ENCODE data around the gene AOX1. TPM values are rescaled to one million over a fixed set of nuclear protein-coding genes. Genes with fewer than 3 reads are reported as not detected.

The AOX1 gene
- total and polyA plus RNA-seq, 2 donors (not counting 1 experiment from before 2014, with no cell fraction given) = 0.18 TPM; not detected in 1

GRCh38 chr2:200658278-200658864 lies 72.6 kb downstream of the AOX1 start:
- ChIA-PET POLR2A (no interaction called here), CTCF (no interaction called here)
- no peak overlapping the region for H3K4me2 ChIP-seq (replicated peaks; ENCODE audit: low read depth, low read length, poor library complexity, severe bottlenecking)
- H3K79me2 ChIP-seq (ENCODE audit: control insufficient read depth, insufficient read depth, low read length) = no peaks in the 10 kb centered on the region
- no peak overlapping the region for H3K9ac ChIP-seq (ENCODE audit: low read length)
- Mint-ChIP-seq H3K27ac (no peak overlapping the region), H3K4me1 (no peaks in the 10 kb centered on the region), H3K27me3 (peaks cover 11% of the 10 kb centered on the region), H3K4me3 (no peak overlapping the region), H3K9me3 (ENCODE audit: insufficient read depth) (no peaks in the 10 kb centered on the region)
- no peak overlapping the region for H3K4me3 ChIP-seq (ENCODE audit: control extremely low read depth in 1 of 5, extremely low read depth in 1 of 5, insufficient read depth in 1 of 5, low read depth in 2 of 5, low read length in 4 of 5)
- no peak for DNase-seq
- no peaks in the 10 kb centered on the region for H3K9me3 ChIP-seq (ENCODE audit: control extremely low read depth in 1 of 3, control insufficient read depth in 2 of 3, insufficient read depth in 1 of 3, low read length in 2 of 3)
- H3K27me3 ChIP-seq (replicated peaks in 1 of 4; ENCODE audit: control extremely low read depth in 1 of 4, control insufficient read depth in 3 of 4, insufficient read depth in 4 of 4, low read length in 3 of 4) = no peaks in the 10 kb centered on the region
- TF ChIP-seq CTCF (IDR thresholded peaks at IDR 0.05) (no peak), EZH2 (IDR thresholded peaks at IDR 0.05; ENCODE audit: borderline replicate concordance, insufficient read depth, low read depth, low read length, poor library complexity, severe bottlenecking) (no peak)
- H2AFZ ChIP-seq (ENCODE audit: insufficient read depth, low read depth, low read length, poor library complexity, severe bottlenecking) = no peak overlapping the region
- no peak overlapping the region for H3K27ac ChIP-seq (ENCODE audit: low read length in 2 of 2)
- no peaks in the 10 kb centered on the region for H4K20me1 ChIP-seq (ENCODE audit: control insufficient read depth, insufficient read depth, low read length, poor library complexity, severe bottlenecking)
- intact Hi-C loops (cut with micrococcal nuclease) = no loop called here
- H3K4me1 ChIP-seq (ENCODE audit: control insufficient read depth in 2 of 2, insufficient read depth in 2 of 2, low read length in 2 of 2) = no peaks in the 10 kb centered on the region
- H3K36me3 ChIP-seq (replicated peaks in 1 of 2; ENCODE audit: control extremely low read depth in 1 of 2, control insufficient read depth in 1 of 2, extremely low read depth in 1 of 2, insufficient read depth in 2 of 2, low read length in 1 of 2) = no peaks in the 10 kb centered on the region
- ATAC-seq (ENCODE audit: low read depth) = no peak
- WGBS (ENCODE audit: insufficient coverage) = 100% methylated on average over 1 of the region's 5 CpGs

- Histone ChIP-seq H3K27ac (ENCODE audit: low read length in 2 of 2) (no peak overlapping the region), H3K79me2 (ENCODE audit: control insufficient read depth, insufficient read depth, low read length) (no peaks in the 10 kb centered on the region), H3K9ac (ENCODE audit: low read length) (no peak overlapping the region), H3K4me2 (replicated peaks; ENCODE audit: low read depth, low read length, poor library complexity, severe bottlenecking) (no peak overlapping the region), H3K4me1 (ENCODE audit: control insufficient read depth in 2 of 2, insufficient read depth in 2 of 2, low read length in 2 of 2) (no peaks in the 10 kb centered on the region), H3K27me3 (replicated peaks in 1 of 4; ENCODE audit: control extremely low read depth in 1 of 4, control insufficient read depth in 3 of 4, insufficient read depth in 4 of 4, low read length in 3 of 4) (no peaks in the 10 kb centered on the region), H3K36me3 (replicated peaks in 1 of 2; ENCODE audit: control extremely low read depth in 1 of 2, control insufficient read depth in 1 of 2, extremely low read depth in 1 of 2, insufficient read depth in 2 of 2, low read length in 1 of 2) (no peaks in the 10 kb centered on the region), H2AFZ (ENCODE audit: insufficient read depth, low read depth, low read length, poor library complexity, severe bottlenecking) (no peak overlapping the region), H4K20me1 (ENCODE audit: control insufficient read depth, insufficient read depth, low read length, poor library complexity, severe bottlenecking) (no peaks in the 10 kb centered on the region), H3K4me3 (ENCODE audit: control extremely low read depth in 1 of 5, extremely low read depth in 1 of 5, insufficient read depth in 1 of 5, low read depth in 2 of 5, low read length in 4 of 5) (no peak overlapping the region), H3K9me3 (ENCODE audit: control extremely low read depth in 1 of 3, control insufficient read depth in 2 of 3, insufficient read depth in 1 of 3, low read length in 2 of 3) (no peaks in the 10 kb centered on the region)
- ChIA-PET POLR2A (no interaction called here), CTCF (no interaction called here)
- intact Hi-C loops (cut with micrococcal nuclease) = no loop called here
- WGBS (ENCODE audit: insufficient coverage) = 93% methylated on average over 3 of the region's 4 CpGs
- Mint-ChIP-seq H3K27ac (no peak overlapping the region), H3K27me3 (peaks cover 15% of the 10 kb centered on the region), H3K9me3 (ENCODE audit: insufficient read depth) (no peaks in the 10 kb centered on the region), H3K4me3 (no peak overlapping the region), H3K4me1 (no peaks in the 10 kb centered on the region)
- DNase-seq = no peak
- TF ChIP-seq CTCF (IDR thresholded peaks at IDR 0.05) (no peak), EZH2 (IDR thresholded peaks at IDR 0.05; ENCODE audit: borderline replicate concordance, insufficient read depth, low read depth, low read length, poor library complexity, severe bottlenecking) (no peak)
- no peak for ATAC-seq (ENCODE audit: low read depth)
Observed at GRCh38 chr2:200659410-200659809, 73.6 kb downstream of the AOX1 start.

Data from B cell (primary cell).